Fibroblast of mammary gland (primary cell): Measurements from ENCODE around the gene ASPG.

Experiments
- DNase-seq: peaks from one replicate; pipeline ENCODE4 v3.0.0-alpha.2; 2010; ENCODE audit warnings: low read depth
- H3K4me3 ChIP-seq: 2 replicates; pipeline ENCODE4 v1.5.1; 2011; ENCODE audit warnings: low read depth, mild to moderate bottlenecking, low read length, moderate library complexity; ENCODE audit not compliant: control insufficient read depth
- CTCF ChIP-seq: conservative IDR thresholded peaks from 2 replicates; pipeline ENCODE4 v1.5.1; 2011; ENCODE audit warnings: low read depth, low read length, inconsistent platforms; ENCODE audit not compliant: control insufficient read depth, insufficient read depth

The ASPG gene

GRCh38 chr14:104054222-104054905 is 31.1 kb upstream of the ASPG start:
- no peak for DNase-seq
- TF ChIP-seq CTCF: no peak
- H3K4me3 ChIP-seq: no peak overlapping the region

GRCh38 chr14:104062281-104062680 is 23.2 kb upstream of the ASPG start:
- H3K4me3 ChIP-seq: no peak overlapping the region
- TF ChIP-seq CTCF: no peak
- DNase-seq: no peak

- no peak for TF ChIP-seq CTCF
- DNase-seq: no peak
- H3K4me3 ChIP-seq: no peak overlapping the region
These were observed 21.5 kb upstream of the ASPG start for GRCh38 chr14:104064003-104064402.

- TF ChIP-seq CTCF: no peak
These were observed 19.2 kb upstream of the ASPG start for GRCh38 chr14:104066279-104066678.

GRCh38 chr14:104066719-104067295 is 18.7 kb upstream of the ASPG start:
- no peak overlapping the region for H3K4me3 ChIP-seq
- TF ChIP-seq CTCF: no peak
- no peak for DNase-seq

More at GRCh38 chr14:104066279-104066678, 19.2 kb upstream of the ASPG start:
- no peak overlapping the region for H3K4me3 ChIP-seq
- no peak for DNase-seq

GRCh38 chr14:104069541-104069940 is 16.0 kb upstream of the ASPG start:
- no peak overlapping the region for H3K4me3 ChIP-seq
- no peak for TF ChIP-seq CTCF
- no peak for DNase-seq
